A673 (cell line): ENCODE data around the gene PIGQ. TPM values are rescaled to one million over a fixed set of nuclear protein-coding genes. Genes with fewer than 3 reads are reported as not detected.

Source experiments
- BruUV-seq: library from RNA; stranded (reverse); fragments of 400-500 nt; replicated peaks from 2 replicates; lab custom pipeline; 2021; lab: Mats Ljungman, UMichigan
- CTCF ChIA-PET: fragments of 300-600 bp; sonication (Branson Sonifier 250); formaldehyde crosslinking; loops from one replicate; lab custom pipeline; 2022; ENCODE audit warnings: antibody characterized with exemption; lab: Charles Lee
- POLR2A ChIA-PET: fragments of 300-600 bp; sonication (Branson Sonifier 250); formaldehyde crosslinking; loops from one replicate; lab custom pipeline; 2022; ENCODE audit warnings: antibody characterized with exemption; ENCODE audit not compliant: low non-redundant PET; lab: Charles Lee
- DNase-seq: peaks from one replicate; pipeline ENCODE4 v3.0.0-alpha.2; 2015; ENCODE audit warnings: low spot score
- H3K27ac ChIP-seq: fragments of 200-600 bp; sonication (generic); 2 replicates; pipeline ENCODE4 v1.5.1; 2016; ENCODE audit warnings: mixed run types, low read depth, mild to moderate bottlenecking, mixed read lengths, antibody characterized with exemption, low read length; ENCODE audit not compliant: poor library complexity, severe bottlenecking
- H3K27me3 ChIP-seq: fragments of 200-600 bp; sonication (generic); replicated peaks from 2 replicates; pipeline ENCODE4 v1.6.1; 2017; ENCODE audit warnings: mixed run types, low read depth, mild to moderate bottlenecking, mixed read lengths, antibody characterized with exemption, low read length; ENCODE audit not compliant: insufficient read depth, poor library complexity
- H3K36me3 ChIP-seq: fragments of 200-600 bp; sonication (generic); 2 replicates; pipeline ENCODE4 v1.6.1; 2016; ENCODE audit warnings: mixed run types, mild to moderate bottlenecking, mixed read lengths, antibody characterized with exemption, low read length; ENCODE audit not compliant: insufficient read depth, poor library complexity, severe bottlenecking
- H3K4me1 ChIP-seq: fragments of 200-600 bp; sonication (generic); 2 replicates; pipeline ENCODE4 v1.6.1; 2017; ENCODE audit warnings: mixed run types, mild to moderate bottlenecking, mixed read lengths, antibody characterized with exemption, low read length; ENCODE audit not compliant: insufficient read depth, poor library complexity, severe bottlenecking
- H3K4me3 ChIP-seq: fragments of 200-600 bp; sonication (generic); 2 replicates; pipeline ENCODE4 v1.5.1; 2016; ENCODE audit warnings: low read depth, mixed run types, mild to moderate bottlenecking, mixed read lengths, low read length; ENCODE audit not compliant: poor library complexity, severe bottlenecking
- H3K9me3 ChIP-seq: fragments of 200-600 bp; sonication (generic); 2 replicates; pipeline ENCODE4 v1.6.1; 2016; ENCODE audit warnings: mixed run types, low read depth, mild to moderate bottlenecking, mixed read lengths, antibody characterized with exemption, low read length; ENCODE audit not compliant: poor library complexity, severe bottlenecking
- CTCF ChIP-seq: fragments of 300-800, 200-600 bp; sonication (generic); conservative IDR thresholded peaks from 2 replicates; pipeline ENCODE4 v1.5.1; 2017; ENCODE audit warnings: low read depth, mild to moderate bottlenecking, antibody characterized with exemption, low read length, moderate library complexity, mixed read lengths
- EZH2 ChIP-seq: fragments of 200-600 bp; sonication (generic); IDR thresholded peaks from 2 replicates; pipeline ENCODE4 v1.6.1; 2017; ENCODE audit warnings: borderline replicate concordance, low read depth, mild to moderate bottlenecking, mixed read lengths, antibody characterized with exemption, low read length; ENCODE audit not compliant: poor library complexity, severe bottlenecking
- intact Hi-C: fragments of 100-400 bp; cut with micrococcal nuclease; formaldehyde crosslinking; loops from one replicate; pipeline ENCODE4 v1.10.0; 2022; ENCODE audit not compliant: unreplicated experiment
- total RNA-seq: library from RNA; stranded (reverse); gene quantifications from 2 replicates; pipeline ENCODE4 v1.2.3, GENCODE V29; 2021

PIGQ gene
- total RNA-seq, 1 experiment from 2014 or later, result 59.4 TPM

DNA sequence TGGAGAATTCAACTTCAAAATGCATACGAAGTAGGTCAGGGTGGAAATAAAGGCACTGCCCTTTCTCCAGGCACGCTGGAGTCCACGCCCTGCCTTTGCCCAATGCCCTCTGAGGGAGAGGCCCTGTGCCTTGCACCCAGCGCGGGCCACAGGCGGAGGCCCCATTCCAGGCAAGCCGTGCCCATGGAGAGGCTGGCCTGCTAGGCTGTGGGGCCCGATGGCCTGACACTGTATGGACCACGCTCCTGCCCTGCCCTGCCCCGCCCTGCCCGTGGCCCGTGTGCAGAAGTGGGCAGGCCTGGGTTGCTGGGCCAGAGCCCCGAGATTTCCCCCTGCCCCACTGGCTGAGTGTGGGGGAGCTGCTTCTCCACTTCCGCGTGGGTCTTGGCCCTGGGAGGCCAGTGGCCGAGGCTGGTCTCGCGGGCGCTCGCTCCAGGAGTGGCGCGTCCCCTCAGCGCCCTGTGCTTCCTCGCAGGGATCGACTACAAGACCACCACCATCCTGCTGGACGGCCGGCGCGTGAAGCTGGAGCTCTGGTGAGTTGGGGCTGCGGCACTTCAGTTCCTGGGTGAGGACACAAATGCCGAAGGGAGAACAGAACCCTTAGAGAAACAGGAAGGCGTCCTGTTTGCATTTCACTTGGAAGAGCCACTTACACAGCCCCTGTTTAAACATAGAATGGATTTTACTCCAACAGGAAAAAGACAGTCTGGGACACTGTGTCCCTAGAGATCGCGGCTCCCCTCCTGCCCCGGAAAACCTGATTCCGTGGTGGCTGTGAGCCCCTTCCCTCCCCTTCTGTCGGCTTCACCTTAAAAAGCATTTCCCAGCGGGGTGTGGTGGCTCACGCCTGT lies 47.2 kb downstream of the PIGQ start:
- H3K27me3 ChIP-seq, result no peaks in the 10 kb centered on the region
- no peaks in the 10 kb centered on the region for H3K9me3 ChIP-seq
- CTCF ChIA-PET, result no interaction called here
- no peak for DNase-seq
- POLR2A ChIA-PET, result no interaction called here
- H3K4me3 ChIP-seq, result no peak overlapping the region
- TF ChIP-seq CTCF (no peak), EZH2 (no peak)
- intact Hi-C loops, result no loop called here
- BruUV-seq, result no TSS peak
- H3K27ac ChIP-seq, result no peak overlapping the region
- peaks cover 4% of the 10 kb centered on the region for H3K4me1 ChIP-seq
- H3K36me3 ChIP-seq, result no peaks in the 10 kb centered on the region

- intact Hi-C loops, result no loop called here
- Histone ChIP-seq H3K4me1 (peaks cover 5% of the 10 kb centered on the region), H3K27me3 (no peaks in the 10 kb centered on the region), H3K4me3 (no peak overlapping the region), H3K9me3 (no peaks in the 10 kb centered on the region), H3K27ac (no peak overlapping the region), H3K36me3 (no peaks in the 10 kb centered on the region)
- no TSS peak for BruUV-seq
- TF ChIP-seq EZH2 (no peak), CTCF (no peak)
- DNase-seq, result no peak
- ChIA-PET CTCF (no interaction called here), POLR2A (no interaction called here)
These were observed 48.1 kb downstream of the PIGQ start for GRCh38 chr16:617855-618254.

DNA sequence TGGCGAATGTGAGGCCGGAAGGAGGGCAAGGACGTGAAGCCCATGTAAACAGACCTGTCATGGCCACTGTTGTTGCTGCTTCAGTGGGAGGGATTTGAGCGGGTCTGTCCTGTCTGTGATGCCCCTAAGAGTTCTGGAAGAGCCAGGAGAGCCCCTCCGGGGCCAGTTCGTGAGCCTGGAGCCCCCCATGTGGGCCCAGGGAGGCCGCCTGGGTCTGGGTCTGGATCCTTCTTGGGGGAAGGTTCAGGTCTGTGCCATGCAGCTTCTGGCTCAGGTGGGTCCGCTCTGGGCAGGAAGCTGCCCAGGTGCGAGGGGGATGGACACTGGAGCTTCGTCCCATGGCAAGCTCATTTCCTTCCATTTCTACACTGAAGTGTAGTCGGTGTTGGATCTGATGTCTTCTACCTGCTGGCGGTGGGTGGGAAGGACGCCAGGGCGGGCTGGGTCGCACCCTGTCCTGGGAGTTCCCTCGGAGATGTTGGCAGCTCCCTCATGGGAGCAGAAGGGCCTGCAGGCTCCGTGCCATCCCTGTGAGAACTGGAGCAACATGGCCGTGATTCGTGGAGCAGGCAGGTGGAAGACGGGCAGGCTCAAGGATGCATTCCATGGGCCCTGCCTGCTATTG lies 49.8 kb downstream of the PIGQ start:
- H3K9me3 ChIP-seq, result no peaks in the 10 kb centered on the region
- no peak overlapping the region for H3K27ac ChIP-seq
- peaks cover 5% of the 10 kb centered on the region for H3K4me1 ChIP-seq
- POLR2A ChIA-PET, result no interaction called here
- BruUV-seq, result no TSS peak
- DNase-seq, result no peak
- no peak overlapping the region for H3K4me3 ChIP-seq
- intact Hi-C loops, result no loop called here
- H3K27me3 ChIP-seq, result no peaks in the 10 kb centered on the region
- TF ChIP-seq CTCF (no peak), EZH2 (no peak)
- no peaks in the 10 kb centered on the region for H3K36me3 ChIP-seq
- CTCF ChIA-PET, result interaction anchor here (0.7 kb wide), 1 partner anchor 91 kb away, joined by 3 read pairs; no protein-coding TSS in a partner anchor
